HCT116 (cell line): ENCODE results near the gene C3orf85. TPM values are rescaled to one million over a fixed set of nuclear protein-coding genes. Genes with fewer than 3 reads are reported as not detected.

Source experiments
- ATAC-seq: fragments of 200-7000 bp; cut with Tn5 transposase; 2 replicates; pipeline ENCODE4 v1.9.1; 2020; ENCODE audit warnings: mild to moderate bottlenecking, moderate library complexity
- BruUV-seq: library from RNA; stranded (reverse); fragments of 400-500 nt; replicated peaks from 2 replicates; lab custom pipeline; 2021; lab: Mats Ljungman, UMichigan
- CTCF ChIA-PET: fragments of 300-600 bp; sonication (Branson Sonifier 250); formaldehyde crosslinking; loops from one replicate; lab custom pipeline; 2021; ENCODE audit warnings: antibody characterized with exemption; lab: Charles Lee
- POLR2A ChIA-PET: fragments of 300-600, 350-600 bp; sonication (Branson Sonifier 250); formaldehyde crosslinking; loops from one replicate; lab custom pipeline; 2021; ENCODE audit warnings: antibody characterized with exemption; lab: Charles Lee
- RAD21 ChIA-PET, 2 experiments: fragments of 300-600 bp; sonication (Branson Sonifier 250); formaldehyde crosslinking; loops; one replicate each; lab custom pipeline; 2023; ENCODE audit warnings: low total read pairs in 2 of 2; ENCODE audit not compliant: uncharacterized antibody in 2 of 2, unreplicated experiment in 2 of 2, low non-redundant PET in 1 of 2; lab: Charles Lee
- DNase-seq: peaks from one replicate; pipeline ENCODE4 v3.0.0-alpha.2; 2010; ENCODE audit warnings: low read depth, low spot score
- H2AFZ ChIP-seq: fragments of 200-600 bp; shearing (Covaris generic), sonication (generic); 2 replicates; pipeline ENCODE4 v1.6.1; 2017; ENCODE audit warnings: low read depth, mixed run types, mixed read lengths, antibody characterized with exemption, low read length; ENCODE audit not compliant: poor library complexity, severe bottlenecking
- H3K27ac ChIP-seq: 2 replicates; pipeline ENCODE4 v1.5.1; 2012; ENCODE audit warnings: low read depth, low read length
- H3K27me3 ChIP-seq: fragments of 200-600 bp; sonication (generic); 2 replicates; pipeline ENCODE4 v1.6.1; 2016; ENCODE audit warnings: mixed run types, low read length, mixed read lengths; ENCODE audit not compliant: insufficient read depth
- H3K36me3 ChIP-seq, 2 experiments: fragments of 200-500 bp in 1 of 2; fragments of 200-600 bp in 1 of 2; sonication (Bioruptor generic) in 1 of 2; sonication (generic) in 1 of 2; 2 replicates each; pipeline versions ENCODE4 v1.5.1 to v1.6.1; 2014 to 2016; ENCODE audit warnings: low read length in 2 of 2, inconsistent platforms in 1 of 2, mixed read lengths in 1 of 2, mixed run types in 1 of 2; ENCODE audit not compliant: insufficient read depth in 2 of 2, control insufficient read depth in 1 of 2
- H3K4me1 ChIP-seq, 2 experiments: fragments of 200-600 bp in 1 of 2; sonication (generic) in 1 of 2; 2 replicates each; pipeline versions ENCODE4 v1.5.1 to v1.6.1; 2012 to 2017; ENCODE audit warnings: low read length in 2 of 2, inconsistent platforms in 1 of 2, mild to moderate bottlenecking in 1 of 2, mixed read lengths in 1 of 2, mixed run types in 1 of 2, moderate library complexity in 1 of 2; ENCODE audit not compliant: insufficient read depth in 2 of 2, control insufficient read depth in 1 of 2
- H3K4me2 ChIP-seq: fragments of 200-600 bp; sonication (generic); 2 replicates; pipeline ENCODE4 v1.6.1; 2017; ENCODE audit warnings: mixed run types, low read length, mixed read lengths
- H3K4me3 ChIP-seq, 2 experiments: fragments of 200-600 bp in 1 of 2; sonication (generic) in 1 of 2; replicated peaks in 1 of 2; 2 replicates each; pipeline ENCODE4 v1.5.1; 2011 to 2016; ENCODE audit warnings: low read length in 2 of 2, control low read depth in 1 of 2, low read depth in 1 of 2, mild to moderate bottlenecking in 1 of 2, mixed read lengths in 1 of 2, mixed run types in 1 of 2
- H3K79me2 ChIP-seq: fragments of 200-600 bp; sonication (generic); 2 replicates; pipeline ENCODE4 v1.6.1; 2017; ENCODE audit warnings: mild to moderate bottlenecking, mixed run types, low read length, moderate library complexity, mixed read lengths; ENCODE audit not compliant: insufficient read depth
- H3K9ac ChIP-seq: fragments of 200-600 bp; sonication (generic); 2 replicates; pipeline ENCODE4 v1.6.1; 2016; ENCODE audit warnings: low read length, mixed read lengths
- H3K9me2 ChIP-seq: fragments of 200-600 bp; sonication (generic), shearing (Covaris generic); 2 replicates; pipeline ENCODE4 v1.6.1; 2017; ENCODE audit warnings: mixed run types, mild to moderate bottlenecking, moderate library complexity; ENCODE audit not compliant: insufficient read depth
- H3K9me3 ChIP-seq, 2 experiments: fragments of 200-500 bp in 1 of 2; fragments of 200-600 bp in 1 of 2; sonication (Bioruptor generic) in 1 of 2; sonication (generic) in 1 of 2; 2 replicates each; pipeline ENCODE4 v1.6.1; 2014 to 2017; ENCODE audit warnings: low read length in 2 of 2, mixed read lengths in 2 of 2, inconsistent platforms in 1 of 2, low read depth in 1 of 2, mild to moderate bottlenecking in 1 of 2, mixed run types in 1 of 2, moderate library complexity in 1 of 2; ENCODE audit not compliant: control insufficient read depth in 1 of 2, insufficient read depth in 1 of 2
- H4K20me1 ChIP-seq: fragments of 200-600 bp; sonication (generic), shearing (Covaris generic); 2 replicates; pipeline ENCODE4 v1.6.1; 2017; ENCODE audit warnings: mixed run types, mild to moderate bottlenecking, moderate library complexity; ENCODE audit not compliant: insufficient read depth
- CEBPB ChIP-seq: IDR thresholded peaks from 2 replicates; pipeline ENCODE4 v1.6.1; 2012; ENCODE audit warnings: low read depth
- ELF1 ChIP-seq: IDR thresholded peaks from 2 replicates; pipeline ENCODE4 v1.6.1; 2012; ENCODE audit warnings: low read depth, borderline replicate concordance
- EZH2phosphoT487 ChIP-seq: fragments of 200-600 bp; IDR thresholded peaks from 2 replicates; pipeline ENCODE4 v1.6.1; 2018; ENCODE audit warnings: antibody characterized with exemption, borderline replicate concordance
- JUND ChIP-seq: IDR thresholded peaks from 2 replicates; pipeline ENCODE4 v1.6.1; 2012
- POLR2AphosphoS5 ChIP-seq: IDR thresholded peaks from 2 replicates; pipeline ENCODE4 v1.6.1; 2011; ENCODE audit warnings: mild to moderate bottlenecking, low read depth, low read length, moderate library complexity
- RAD21 ChIP-seq: IDR thresholded peaks from 2 replicates; pipeline ENCODE4 v1.6.1; 2012; ENCODE audit warnings: low read depth, mild to moderate bottlenecking
- SIN3A ChIP-seq: IDR thresholded peaks from 2 replicates; pipeline ENCODE4 v1.6.1; 2012; ENCODE audit warnings: low read depth
- TCF7L2 ChIP-seq: IDR thresholded peaks from 2 replicates; pipeline ENCODE4 v1.7.0; 2011; ENCODE audit warnings: borderline replicate concordance, inconsistent platforms; ENCODE audit not compliant: insufficient read depth, insufficient read length; ENCODE audit errors: extremely low read depth
- ZFX ChIP-seq: fragments of 450-650 bp; IDR thresholded peaks from 2 replicates; pipeline ENCODE4 v1.6.1; 2017
- ZNF274 ChIP-seq: fragments of 200-500 bp; sonication (Bioruptor generic); IDR thresholded peaks from 2 replicates; pipeline ENCODE4 v1.6.1; 2014; ENCODE audit warnings: mild to moderate bottlenecking, low read depth, low read length, inconsistent platforms
- intact Hi-C: fragments of 100-400 bp; cut with micrococcal nuclease; formaldehyde crosslinking; loops from 2 replicates; pipeline ENCODE4 v1.10.0; 2022
- total RNA-seq: library from RNA; stranded (reverse); gene quantifications from one replicate; pipeline ENCODE4 v1.2.1, GENCODE V29; 2021; ENCODE audit not compliant: unreplicated experiment
- TF ChIP-seq, protein P1 (sequence below): IDR thresholded peaks from 2 replicates; pipeline ENCODE4 v1.6.1; 2012
- TF ChIP-seq, protein P2 (sequence below): IDR thresholded peaks from 2 replicates; pipeline ENCODE4 v1.6.1; 2012; ENCODE audit warnings: low read depth
- TF ChIP-seq, protein P3 (sequence below): IDR thresholded peaks from 2 replicates; pipeline ENCODE4 v1.6.1; 2011; ENCODE audit warnings: mild to moderate bottlenecking, low read length, moderate library complexity; ENCODE audit not compliant: insufficient replicate concordance; ENCODE audit errors: extremely low read depth
- TF ChIP-seq, protein P4 (sequence below): IDR thresholded peaks from 2 replicates; pipeline ENCODE4 v1.6.1; 2012

C3orf85 gene
- total RNA-seq, 1 experiment from 2014 or later, result not detected

DNA sequence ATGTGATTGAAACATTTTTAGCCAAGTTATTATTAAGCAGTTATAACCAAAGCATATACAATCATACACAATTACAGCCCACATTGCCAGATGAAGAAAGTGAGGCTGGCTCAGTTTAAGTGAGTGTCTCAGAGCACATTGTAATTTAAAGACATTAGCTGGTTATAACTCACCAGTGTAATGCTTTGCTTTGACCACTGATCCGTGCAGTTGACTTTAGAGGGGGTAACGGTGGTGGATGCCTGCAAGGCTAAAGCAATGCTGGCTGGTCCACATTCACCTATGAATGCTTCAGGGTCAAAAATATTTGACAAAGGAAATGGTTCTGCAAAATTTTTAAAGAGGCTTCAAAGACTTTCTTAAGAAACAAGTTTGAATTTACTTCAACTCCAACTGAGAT, 1.2 kb downstream of the C3orf85 start:
- Histone ChIP-seq H4K20me1 (no peaks in the 10 kb centered on the region), H2AFZ (no peak overlapping the region), H3K4me3 (no peak overlapping the region), H3K9ac (no peak overlapping the region), H3K79me2 (no peaks in the 10 kb centered on the region), H3K4me2 (no peak overlapping the region), H3K9me2 (no peaks in the 10 kb centered on the region), H3K27me3 (no peaks in the 10 kb centered on the region)
- no TSS peak for BruUV-seq
- no peak for ATAC-seq
- CTCF ChIA-PET, result no interaction called here
- POLR2A ChIA-PET, result no interaction called here
- no peak for TF ChIP-seq RAD21
- TF ChIP-seq CEBPB, result no peak
- TF ChIP-seq, protein P1, sequence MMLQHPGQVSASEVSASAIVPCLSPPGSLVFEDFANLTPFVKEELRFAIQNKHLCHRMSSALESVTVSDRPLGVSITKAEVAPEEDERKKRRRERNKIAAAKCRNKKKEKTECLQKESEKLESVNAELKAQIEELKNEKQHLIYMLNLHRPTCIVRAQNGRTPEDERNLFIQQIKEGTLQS, result no peak
- TF ChIP-seq ZNF274, result no peak
- no peak for TF ChIP-seq ELF1
- TF ChIP-seq TCF7L2, result no peak
- no peak for TF ChIP-seq SIN3A
- TF ChIP-seq POLR2AphosphoS5, result no peak
- TF ChIP-seq, protein P2, sequence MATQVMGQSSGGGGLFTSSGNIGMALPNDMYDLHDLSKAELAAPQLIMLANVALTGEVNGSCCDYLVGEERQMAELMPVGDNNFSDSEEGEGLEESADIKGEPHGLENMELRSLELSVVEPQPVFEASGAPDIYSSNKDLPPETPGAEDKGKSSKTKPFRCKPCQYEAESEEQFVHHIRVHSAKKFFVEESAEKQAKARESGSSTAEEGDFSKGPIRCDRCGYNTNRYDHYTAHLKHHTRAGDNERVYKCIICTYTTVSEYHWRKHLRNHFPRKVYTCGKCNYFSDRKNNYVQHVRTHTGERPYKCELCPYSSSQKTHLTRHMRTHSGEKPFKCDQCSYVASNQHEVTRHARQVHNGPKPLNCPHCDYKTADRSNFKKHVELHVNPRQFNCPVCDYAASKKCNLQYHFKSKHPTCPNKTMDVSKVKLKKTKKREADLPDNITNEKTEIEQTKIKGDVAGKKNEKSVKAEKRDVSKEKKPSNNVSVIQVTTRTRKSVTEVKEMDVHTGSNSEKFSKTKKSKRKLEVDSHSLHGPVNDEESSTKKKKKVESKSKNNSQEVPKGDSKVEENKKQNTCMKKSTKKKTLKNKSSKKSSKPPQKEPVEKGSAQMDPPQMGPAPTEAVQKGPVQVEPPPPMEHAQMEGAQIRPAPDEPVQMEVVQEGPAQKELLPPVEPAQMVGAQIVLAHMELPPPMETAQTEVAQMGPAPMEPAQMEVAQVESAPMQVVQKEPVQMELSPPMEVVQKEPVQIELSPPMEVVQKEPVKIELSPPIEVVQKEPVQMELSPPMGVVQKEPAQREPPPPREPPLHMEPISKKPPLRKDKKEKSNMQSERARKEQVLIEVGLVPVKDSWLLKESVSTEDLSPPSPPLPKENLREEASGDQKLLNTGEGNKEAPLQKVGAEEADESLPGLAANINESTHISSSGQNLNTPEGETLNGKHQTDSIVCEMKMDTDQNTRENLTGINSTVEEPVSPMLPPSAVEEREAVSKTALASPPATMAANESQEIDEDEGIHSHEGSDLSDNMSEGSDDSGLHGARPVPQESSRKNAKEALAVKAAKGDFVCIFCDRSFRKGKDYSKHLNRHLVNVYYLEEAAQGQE, result no peak
- no peak for TF ChIP-seq ZFX
- TF ChIP-seq, protein P3, sequence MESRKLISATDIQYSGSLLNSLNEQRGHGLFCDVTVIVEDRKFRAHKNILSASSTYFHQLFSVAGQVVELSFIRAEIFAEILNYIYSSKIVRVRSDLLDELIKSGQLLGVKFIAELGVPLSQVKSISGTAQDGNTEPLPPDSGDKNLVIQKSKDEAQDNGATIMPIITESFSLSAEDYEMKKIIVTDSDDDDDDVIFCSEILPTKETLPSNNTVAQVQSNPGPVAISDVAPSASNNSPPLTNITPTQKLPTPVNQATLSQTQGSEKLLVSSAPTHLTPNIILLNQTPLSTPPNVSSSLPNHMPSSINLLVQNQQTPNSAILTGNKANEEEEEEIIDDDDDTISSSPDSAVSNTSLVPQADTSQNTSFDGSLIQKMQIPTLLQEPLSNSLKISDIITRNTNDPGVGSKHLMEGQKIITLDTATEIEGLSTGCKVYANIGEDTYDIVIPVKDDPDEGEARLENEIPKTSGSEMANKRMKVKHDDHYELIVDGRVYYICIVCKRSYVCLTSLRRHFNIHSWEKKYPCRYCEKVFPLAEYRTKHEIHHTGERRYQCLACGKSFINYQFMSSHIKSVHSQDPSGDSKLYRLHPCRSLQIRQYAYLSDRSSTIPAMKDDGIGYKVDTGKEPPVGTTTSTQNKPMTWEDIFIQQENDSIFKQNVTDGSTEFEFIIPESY, result no peak
- TF ChIP-seq JUND, result no peak
- TF ChIP-seq, protein P4, sequence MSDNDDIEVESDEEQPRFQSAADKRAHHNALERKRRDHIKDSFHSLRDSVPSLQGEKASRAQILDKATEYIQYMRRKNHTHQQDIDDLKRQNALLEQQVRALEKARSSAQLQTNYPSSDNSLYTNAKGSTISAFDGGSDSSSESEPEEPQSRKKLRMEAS, result no peak
- no peak for TF ChIP-seq EZH2phosphoT487
- TF ChIP-seq, all 23 proteins: peak for 0
- no peak for DNase-seq
- Histone ChIP-seq H3K27ac (no peak overlapping the region), H3K9me3 (no peaks in the 10 kb centered on the region), H3K36me3 (no peaks in the 10 kb centered on the region), H3K4me1 (no peaks in the 10 kb centered on the region)
- intact Hi-C loops, result no loop called here
- RAD21 ChIA-PET, result no interaction called here
